ENCODE data around the gene C9orf85.

DNA sequence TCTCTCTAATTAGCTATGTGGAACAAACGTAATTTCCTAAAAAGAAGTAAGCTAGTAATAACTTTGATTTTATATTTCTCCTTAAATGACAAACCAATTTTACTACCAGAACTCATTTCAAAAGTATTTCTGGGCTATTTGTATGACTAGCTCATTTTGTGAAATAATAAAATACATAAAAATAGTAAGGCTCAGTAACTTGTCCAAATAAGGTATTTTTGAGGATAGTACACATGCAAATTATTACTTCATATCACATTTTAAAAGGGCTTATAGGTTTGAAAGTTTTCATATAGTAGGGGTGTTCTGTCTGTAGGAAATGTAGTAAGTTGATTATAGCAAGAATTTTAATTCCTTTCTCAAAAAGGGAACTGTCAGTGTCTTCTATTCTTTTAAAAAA, 26.5 kb downstream of the C9orf85 start:
- TF ChIP-seq, protein P1, sequence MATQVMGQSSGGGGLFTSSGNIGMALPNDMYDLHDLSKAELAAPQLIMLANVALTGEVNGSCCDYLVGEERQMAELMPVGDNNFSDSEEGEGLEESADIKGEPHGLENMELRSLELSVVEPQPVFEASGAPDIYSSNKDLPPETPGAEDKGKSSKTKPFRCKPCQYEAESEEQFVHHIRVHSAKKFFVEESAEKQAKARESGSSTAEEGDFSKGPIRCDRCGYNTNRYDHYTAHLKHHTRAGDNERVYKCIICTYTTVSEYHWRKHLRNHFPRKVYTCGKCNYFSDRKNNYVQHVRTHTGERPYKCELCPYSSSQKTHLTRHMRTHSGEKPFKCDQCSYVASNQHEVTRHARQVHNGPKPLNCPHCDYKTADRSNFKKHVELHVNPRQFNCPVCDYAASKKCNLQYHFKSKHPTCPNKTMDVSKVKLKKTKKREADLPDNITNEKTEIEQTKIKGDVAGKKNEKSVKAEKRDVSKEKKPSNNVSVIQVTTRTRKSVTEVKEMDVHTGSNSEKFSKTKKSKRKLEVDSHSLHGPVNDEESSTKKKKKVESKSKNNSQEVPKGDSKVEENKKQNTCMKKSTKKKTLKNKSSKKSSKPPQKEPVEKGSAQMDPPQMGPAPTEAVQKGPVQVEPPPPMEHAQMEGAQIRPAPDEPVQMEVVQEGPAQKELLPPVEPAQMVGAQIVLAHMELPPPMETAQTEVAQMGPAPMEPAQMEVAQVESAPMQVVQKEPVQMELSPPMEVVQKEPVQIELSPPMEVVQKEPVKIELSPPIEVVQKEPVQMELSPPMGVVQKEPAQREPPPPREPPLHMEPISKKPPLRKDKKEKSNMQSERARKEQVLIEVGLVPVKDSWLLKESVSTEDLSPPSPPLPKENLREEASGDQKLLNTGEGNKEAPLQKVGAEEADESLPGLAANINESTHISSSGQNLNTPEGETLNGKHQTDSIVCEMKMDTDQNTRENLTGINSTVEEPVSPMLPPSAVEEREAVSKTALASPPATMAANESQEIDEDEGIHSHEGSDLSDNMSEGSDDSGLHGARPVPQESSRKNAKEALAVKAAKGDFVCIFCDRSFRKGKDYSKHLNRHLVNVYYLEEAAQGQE (IDR thresholded peaks at IDR 0.05): no peak
- TF ChIP-seq JUNB (IDR thresholded peaks at IDR 0.05) (no peak), POLR2A (IDR thresholded peaks at IDR 0.05; ENCODE audit: low read length) (no peak)
- TF ChIP-seq, protein P2, sequence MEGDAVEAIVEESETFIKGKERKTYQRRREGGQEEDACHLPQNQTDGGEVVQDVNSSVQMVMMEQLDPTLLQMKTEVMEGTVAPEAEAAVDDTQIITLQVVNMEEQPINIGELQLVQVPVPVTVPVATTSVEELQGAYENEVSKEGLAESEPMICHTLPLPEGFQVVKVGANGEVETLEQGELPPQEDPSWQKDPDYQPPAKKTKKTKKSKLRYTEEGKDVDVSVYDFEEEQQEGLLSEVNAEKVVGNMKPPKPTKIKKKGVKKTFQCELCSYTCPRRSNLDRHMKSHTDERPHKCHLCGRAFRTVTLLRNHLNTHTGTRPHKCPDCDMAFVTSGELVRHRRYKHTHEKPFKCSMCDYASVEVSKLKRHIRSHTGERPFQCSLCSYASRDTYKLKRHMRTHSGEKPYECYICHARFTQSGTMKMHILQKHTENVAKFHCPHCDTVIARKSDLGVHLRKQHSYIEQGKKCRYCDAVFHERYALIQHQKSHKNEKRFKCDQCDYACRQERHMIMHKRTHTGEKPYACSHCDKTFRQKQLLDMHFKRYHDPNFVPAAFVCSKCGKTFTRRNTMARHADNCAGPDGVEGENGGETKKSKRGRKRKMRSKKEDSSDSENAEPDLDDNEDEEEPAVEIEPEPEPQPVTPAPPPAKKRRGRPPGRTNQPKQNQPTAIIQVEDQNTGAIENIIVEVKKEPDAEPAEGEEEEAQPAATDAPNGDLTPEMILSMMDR (IDR thresholded peaks at IDR 0.05): no peak
- TF ChIP-seq, protein P3, sequence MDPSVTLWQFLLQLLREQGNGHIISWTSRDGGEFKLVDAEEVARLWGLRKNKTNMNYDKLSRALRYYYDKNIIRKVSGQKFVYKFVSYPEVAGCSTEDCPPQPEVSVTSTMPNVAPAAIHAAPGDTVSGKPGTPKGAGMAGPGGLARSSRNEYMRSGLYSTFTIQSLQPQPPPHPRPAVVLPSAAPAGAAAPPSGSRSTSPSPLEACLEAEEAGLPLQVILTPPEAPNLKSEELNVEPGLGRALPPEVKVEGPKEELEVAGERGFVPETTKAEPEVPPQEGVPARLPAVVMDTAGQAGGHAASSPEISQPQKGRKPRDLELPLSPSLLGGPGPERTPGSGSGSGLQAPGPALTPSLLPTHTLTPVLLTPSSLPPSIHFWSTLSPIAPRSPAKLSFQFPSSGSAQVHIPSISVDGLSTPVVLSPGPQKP (IDR thresholded peaks at IDR 0.05; ENCODE audit: low read depth, low read length): no peak
- TF ChIP-seq, protein P4, sequence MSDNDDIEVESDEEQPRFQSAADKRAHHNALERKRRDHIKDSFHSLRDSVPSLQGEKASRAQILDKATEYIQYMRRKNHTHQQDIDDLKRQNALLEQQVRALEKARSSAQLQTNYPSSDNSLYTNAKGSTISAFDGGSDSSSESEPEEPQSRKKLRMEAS (IDR thresholded peaks at IDR 0.05): no peak
